GM23338 (cell line): ENCODE data around the gene NEUROG3.

Experiments
- CREB1 ChIP-seq: fragments of 250-450 bp; sonication (Bioruptor Pico); IDR thresholded peaks from 2 replicates; pipeline ENCODE4 v1.5.0; 2020; ENCODE audit warnings: low read depth, mild to moderate bottlenecking, moderate library complexity
- CTCF ChIP-seq, 2 experiments: fragments of 200-600 bp in 1 of 2; sonication (generic) in 1 of 2; conservative IDR thresholded peaks; 2 replicates each; pipeline versions ENCODE4 v1.5.1 to v1.6.1; 2016 to 2017; ENCODE audit warnings: antibody characterized with exemption in 2 of 2, low read depth in 2 of 2, mild to moderate bottlenecking in 2 of 2, moderate library complexity in 1 of 2
- ETS1 ChIP-seq: IDR thresholded peaks from 2 replicates; pipeline ENCODE4 v1.6.1; 2016; ENCODE audit warnings: antibody characterized with exemption
- EZH2 ChIP-seq: fragments of 200-600 bp; sonication (generic); IDR thresholded peaks from one replicate; pipeline ENCODE4 v1.8.0; 2017; ENCODE audit warnings: antibody characterized with exemption, mild to moderate bottlenecking, low read depth; ENCODE audit not compliant: unreplicated experiment
- EZH2phosphoT487 ChIP-seq: fragments of 200-600 bp; sonication (generic); IDR thresholded peaks from one replicate; pipeline ENCODE4 v1.8.1; 2018; ENCODE audit warnings: antibody characterized with exemption; ENCODE audit not compliant: unreplicated experiment
- JUNB ChIP-seq: IDR thresholded peaks from one replicate; pipeline ENCODE4 v1.6.1; 2016; ENCODE audit warnings: antibody characterized with exemption; ENCODE audit not compliant: unreplicated experiment
- NANOG ChIP-seq: IDR thresholded peaks from 2 replicates; pipeline ENCODE4 v1.6.1; 2016; ENCODE audit warnings: antibody characterized with exemption, borderline replicate concordance
- POLR2AphosphoS5 ChIP-seq: IDR thresholded peaks from 2 replicates; pipeline ENCODE4 v1.6.1; 2016; ENCODE audit warnings: antibody characterized with exemption, low read depth
- STAT1 ChIP-seq: IDR thresholded peaks from one replicate; pipeline ENCODE4 v1.6.1; 2016; ENCODE audit warnings: antibody characterized with exemption; ENCODE audit not compliant: unreplicated experiment
- ZNF114 ChIP-seq: fragments of 250-450 bp; sonication (Bioruptor Pico); IDR thresholded peaks from 2 replicates; pipeline ENCODE4 v1.5.0; 2020; ENCODE audit warnings: mild to moderate bottlenecking, moderate library complexity
- ZNF462 ChIP-seq: fragments of 250-450 bp; sonication (Bioruptor Pico); IDR thresholded peaks from 2 replicates; pipeline ENCODE4 v1.5.0; 2020; ENCODE audit warnings: mild to moderate bottlenecking, moderate library complexity
- TF ChIP-seq, protein P1 (sequence below): IDR thresholded peaks from one replicate; pipeline ENCODE4 v1.6.1; 2018; ENCODE audit warnings: antibody characterized with exemption; ENCODE audit not compliant: unreplicated experiment

- TF ChIP-seq CTCF (conservative IDR thresholded peaks at IDR 0.05; ENCODE audit: low read depth in 2 of 2) (no peak), CREB1 (peak; percentile 62; the same call in 1 of the 2 replicates), ZNF114 (CRISPR knock-in tag) (no peak), STAT1 (no peak), ZNF462 (no peak), JUNB (no peak), EZH2phosphoT487 (no peak), POLR2AphosphoS5 (no peak), EZH2 (peak; percentile 52), ETS1 (no peak), NANOG (no peak)
- TF ChIP-seq, protein P1, sequence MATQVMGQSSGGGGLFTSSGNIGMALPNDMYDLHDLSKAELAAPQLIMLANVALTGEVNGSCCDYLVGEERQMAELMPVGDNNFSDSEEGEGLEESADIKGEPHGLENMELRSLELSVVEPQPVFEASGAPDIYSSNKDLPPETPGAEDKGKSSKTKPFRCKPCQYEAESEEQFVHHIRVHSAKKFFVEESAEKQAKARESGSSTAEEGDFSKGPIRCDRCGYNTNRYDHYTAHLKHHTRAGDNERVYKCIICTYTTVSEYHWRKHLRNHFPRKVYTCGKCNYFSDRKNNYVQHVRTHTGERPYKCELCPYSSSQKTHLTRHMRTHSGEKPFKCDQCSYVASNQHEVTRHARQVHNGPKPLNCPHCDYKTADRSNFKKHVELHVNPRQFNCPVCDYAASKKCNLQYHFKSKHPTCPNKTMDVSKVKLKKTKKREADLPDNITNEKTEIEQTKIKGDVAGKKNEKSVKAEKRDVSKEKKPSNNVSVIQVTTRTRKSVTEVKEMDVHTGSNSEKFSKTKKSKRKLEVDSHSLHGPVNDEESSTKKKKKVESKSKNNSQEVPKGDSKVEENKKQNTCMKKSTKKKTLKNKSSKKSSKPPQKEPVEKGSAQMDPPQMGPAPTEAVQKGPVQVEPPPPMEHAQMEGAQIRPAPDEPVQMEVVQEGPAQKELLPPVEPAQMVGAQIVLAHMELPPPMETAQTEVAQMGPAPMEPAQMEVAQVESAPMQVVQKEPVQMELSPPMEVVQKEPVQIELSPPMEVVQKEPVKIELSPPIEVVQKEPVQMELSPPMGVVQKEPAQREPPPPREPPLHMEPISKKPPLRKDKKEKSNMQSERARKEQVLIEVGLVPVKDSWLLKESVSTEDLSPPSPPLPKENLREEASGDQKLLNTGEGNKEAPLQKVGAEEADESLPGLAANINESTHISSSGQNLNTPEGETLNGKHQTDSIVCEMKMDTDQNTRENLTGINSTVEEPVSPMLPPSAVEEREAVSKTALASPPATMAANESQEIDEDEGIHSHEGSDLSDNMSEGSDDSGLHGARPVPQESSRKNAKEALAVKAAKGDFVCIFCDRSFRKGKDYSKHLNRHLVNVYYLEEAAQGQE: peak; percentile 92
These were observed 5.3 kb downstream of the NEUROG3 start for GRCh38 chr10:69567920-69568319.
